Panc1 (cell line): ENCODE results near the gene EGFL7.

Source experiments
- POLR2AphosphoS5 ChIP-seq: IDR thresholded peaks from 2 replicates; pipeline ENCODE4 v1.6.1; 2012; ENCODE audit warnings: mild to moderate bottlenecking, low read depth, low read length, moderate library complexity
- SIN3A ChIP-seq: IDR thresholded peaks from 2 replicates; pipeline ENCODE4 v1.6.1; 2012; ENCODE audit warnings: low read depth, mild to moderate bottlenecking, low read length, moderate library complexity, borderline replicate concordance; ENCODE audit not compliant: insufficient read depth
- TCF7L2 ChIP-seq: IDR thresholded peaks from 2 replicates; pipeline ENCODE4 v1.6.1; 2011; ENCODE audit warnings: mild to moderate bottlenecking, low read depth, low read length, inconsistent platforms
- TF ChIP-seq, protein P1 (sequence below): fragments of 450-650 bp; IDR thresholded peaks from 2 replicates; pipeline ENCODE4 v1.5.1; 2017; ENCODE audit warnings: mild to moderate bottlenecking
- TF ChIP-seq, protein P2 (sequence below), 2 experiments: IDR thresholded peaks; 2 replicates each; pipeline ENCODE4 v1.6.1; 2011 to 2012; ENCODE audit warnings: low read depth in 2 of 2, control low read depth in 1 of 2, low read length in 1 of 2, mild to moderate bottlenecking in 1 of 2, moderate library complexity in 1 of 2; ENCODE audit not compliant: insufficient read depth in 1 of 2

DNA sequence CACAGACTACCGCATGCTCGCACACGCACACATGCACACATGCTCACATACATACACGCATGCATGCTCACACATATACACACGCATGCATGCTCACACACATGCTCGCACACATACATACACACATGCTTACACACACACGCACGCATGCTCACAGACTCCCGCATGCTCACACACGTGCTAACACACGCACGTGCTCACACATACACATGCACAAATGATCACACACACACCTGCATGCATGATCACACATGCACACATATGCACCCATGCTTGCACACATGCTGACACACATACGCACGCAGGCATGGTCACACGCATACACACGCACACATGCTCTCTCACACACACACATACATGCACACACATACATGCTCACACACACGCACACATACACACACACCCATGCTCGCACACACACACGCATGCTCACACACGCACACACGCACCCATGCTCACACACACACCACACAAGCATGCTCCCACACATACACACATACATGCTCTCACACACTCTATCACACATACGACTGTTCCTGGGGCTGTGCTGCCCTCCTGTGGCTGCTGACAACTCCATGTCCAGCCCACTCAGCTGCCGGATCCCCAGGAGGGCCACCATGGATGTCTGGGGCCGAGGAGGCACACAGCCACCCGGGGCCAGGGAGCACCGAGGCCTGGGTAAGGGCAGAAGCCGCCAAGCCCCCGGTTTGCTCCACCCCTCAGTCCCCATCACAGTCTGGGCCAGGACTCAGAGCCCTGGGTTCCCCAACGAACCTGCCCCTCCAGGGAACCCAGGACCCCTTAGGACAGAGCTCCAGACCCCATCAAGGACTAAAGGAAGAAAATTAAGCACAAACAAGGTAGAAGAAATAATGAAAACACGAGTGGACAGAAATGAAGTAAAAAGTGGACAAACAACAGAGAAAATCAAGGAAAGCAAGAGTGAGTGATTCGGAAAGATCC, 31.4 kb upstream of the EGFL7 start:
- TF ChIP-seq, protein P1, sequence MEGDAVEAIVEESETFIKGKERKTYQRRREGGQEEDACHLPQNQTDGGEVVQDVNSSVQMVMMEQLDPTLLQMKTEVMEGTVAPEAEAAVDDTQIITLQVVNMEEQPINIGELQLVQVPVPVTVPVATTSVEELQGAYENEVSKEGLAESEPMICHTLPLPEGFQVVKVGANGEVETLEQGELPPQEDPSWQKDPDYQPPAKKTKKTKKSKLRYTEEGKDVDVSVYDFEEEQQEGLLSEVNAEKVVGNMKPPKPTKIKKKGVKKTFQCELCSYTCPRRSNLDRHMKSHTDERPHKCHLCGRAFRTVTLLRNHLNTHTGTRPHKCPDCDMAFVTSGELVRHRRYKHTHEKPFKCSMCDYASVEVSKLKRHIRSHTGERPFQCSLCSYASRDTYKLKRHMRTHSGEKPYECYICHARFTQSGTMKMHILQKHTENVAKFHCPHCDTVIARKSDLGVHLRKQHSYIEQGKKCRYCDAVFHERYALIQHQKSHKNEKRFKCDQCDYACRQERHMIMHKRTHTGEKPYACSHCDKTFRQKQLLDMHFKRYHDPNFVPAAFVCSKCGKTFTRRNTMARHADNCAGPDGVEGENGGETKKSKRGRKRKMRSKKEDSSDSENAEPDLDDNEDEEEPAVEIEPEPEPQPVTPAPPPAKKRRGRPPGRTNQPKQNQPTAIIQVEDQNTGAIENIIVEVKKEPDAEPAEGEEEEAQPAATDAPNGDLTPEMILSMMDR = peak; percentile 85
- TF ChIP-seq POLR2AphosphoS5 (no peak), SIN3A (no peak), TCF7L2 (no peak)
- TF ChIP-seq, protein P2, sequence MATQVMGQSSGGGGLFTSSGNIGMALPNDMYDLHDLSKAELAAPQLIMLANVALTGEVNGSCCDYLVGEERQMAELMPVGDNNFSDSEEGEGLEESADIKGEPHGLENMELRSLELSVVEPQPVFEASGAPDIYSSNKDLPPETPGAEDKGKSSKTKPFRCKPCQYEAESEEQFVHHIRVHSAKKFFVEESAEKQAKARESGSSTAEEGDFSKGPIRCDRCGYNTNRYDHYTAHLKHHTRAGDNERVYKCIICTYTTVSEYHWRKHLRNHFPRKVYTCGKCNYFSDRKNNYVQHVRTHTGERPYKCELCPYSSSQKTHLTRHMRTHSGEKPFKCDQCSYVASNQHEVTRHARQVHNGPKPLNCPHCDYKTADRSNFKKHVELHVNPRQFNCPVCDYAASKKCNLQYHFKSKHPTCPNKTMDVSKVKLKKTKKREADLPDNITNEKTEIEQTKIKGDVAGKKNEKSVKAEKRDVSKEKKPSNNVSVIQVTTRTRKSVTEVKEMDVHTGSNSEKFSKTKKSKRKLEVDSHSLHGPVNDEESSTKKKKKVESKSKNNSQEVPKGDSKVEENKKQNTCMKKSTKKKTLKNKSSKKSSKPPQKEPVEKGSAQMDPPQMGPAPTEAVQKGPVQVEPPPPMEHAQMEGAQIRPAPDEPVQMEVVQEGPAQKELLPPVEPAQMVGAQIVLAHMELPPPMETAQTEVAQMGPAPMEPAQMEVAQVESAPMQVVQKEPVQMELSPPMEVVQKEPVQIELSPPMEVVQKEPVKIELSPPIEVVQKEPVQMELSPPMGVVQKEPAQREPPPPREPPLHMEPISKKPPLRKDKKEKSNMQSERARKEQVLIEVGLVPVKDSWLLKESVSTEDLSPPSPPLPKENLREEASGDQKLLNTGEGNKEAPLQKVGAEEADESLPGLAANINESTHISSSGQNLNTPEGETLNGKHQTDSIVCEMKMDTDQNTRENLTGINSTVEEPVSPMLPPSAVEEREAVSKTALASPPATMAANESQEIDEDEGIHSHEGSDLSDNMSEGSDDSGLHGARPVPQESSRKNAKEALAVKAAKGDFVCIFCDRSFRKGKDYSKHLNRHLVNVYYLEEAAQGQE (IDR thresholded peaks at IDR 0.05; ENCODE audit: insufficient read depth in 1 of 2, low read depth in 2 of 2, low read length in 1 of 2) = no peak
